NCI-H1417 (cell line): ENCODE measurements around the gene ZNF574.
A peak's percentile ranks its signal among the peaks of the same experiment; 100 is the strongest.
"Not testable (repeated sequence)": the region's sequence is repeated elsewhere in the genome, so short reads cannot be mapped to it uniquely, and the experiment has no call there.

Experiments
- DNase-seq, 3 experiments: peaks; one replicate each; lab custom pipeline; 2025; lab: John Stamatoyannopoulos, UW

Gene ZNF574

GRCh38 chr19:42075616-42076379 is at the start of gene ZNF574:
Gene ZNF574 (plus strand): TSS chr19:42076166. CDS start chr19:42078607, 2,441 bp downstream.
- peak; percentile 98 to 100 (median 100) for DNase-seq

DNA sequence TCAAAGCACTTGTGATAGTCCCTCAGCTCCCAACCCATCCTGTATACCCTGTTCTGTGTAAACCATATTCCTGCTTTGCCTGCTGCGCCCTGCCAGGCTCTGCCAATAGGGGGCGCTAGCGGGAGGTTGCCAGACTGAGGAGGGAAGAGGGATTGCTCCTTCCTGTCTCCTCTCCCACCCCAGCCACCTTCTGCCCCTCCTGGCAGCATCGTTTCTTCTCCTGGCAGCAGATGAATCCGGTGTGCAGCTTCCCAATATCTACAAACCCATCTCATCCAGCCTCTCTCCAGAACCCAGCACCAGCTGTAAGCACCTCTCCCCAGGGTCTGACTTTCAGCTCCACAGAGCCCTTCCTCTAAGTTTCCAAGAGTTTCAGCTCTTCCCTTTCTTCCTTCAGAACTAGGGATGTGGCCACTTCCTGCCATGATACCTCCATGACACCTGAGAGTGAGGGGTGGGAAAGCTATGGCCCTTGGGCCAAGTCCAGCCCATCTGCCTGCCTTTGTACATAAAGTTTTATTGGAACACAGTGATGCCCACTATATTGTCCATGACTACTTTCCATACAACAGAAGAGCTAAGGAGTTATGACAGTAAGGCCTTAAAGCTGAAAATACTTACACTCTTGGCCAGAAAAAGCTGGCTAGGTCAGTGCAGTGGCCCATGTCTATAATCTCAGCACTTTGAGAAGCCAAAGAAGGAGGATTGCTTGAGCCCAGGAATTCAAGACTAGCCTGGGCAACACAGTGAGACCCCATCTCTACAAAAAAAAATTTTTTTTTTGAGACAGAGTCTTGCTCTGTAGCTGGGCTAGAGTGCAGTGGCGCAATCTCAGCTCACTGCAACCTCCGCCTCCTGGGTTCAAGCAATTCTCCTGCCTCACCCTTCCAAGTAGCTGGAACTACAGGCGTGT is 47.4 kb upstream of the ZNF574 start:
- DNase-seq, result no peak

DNA sequence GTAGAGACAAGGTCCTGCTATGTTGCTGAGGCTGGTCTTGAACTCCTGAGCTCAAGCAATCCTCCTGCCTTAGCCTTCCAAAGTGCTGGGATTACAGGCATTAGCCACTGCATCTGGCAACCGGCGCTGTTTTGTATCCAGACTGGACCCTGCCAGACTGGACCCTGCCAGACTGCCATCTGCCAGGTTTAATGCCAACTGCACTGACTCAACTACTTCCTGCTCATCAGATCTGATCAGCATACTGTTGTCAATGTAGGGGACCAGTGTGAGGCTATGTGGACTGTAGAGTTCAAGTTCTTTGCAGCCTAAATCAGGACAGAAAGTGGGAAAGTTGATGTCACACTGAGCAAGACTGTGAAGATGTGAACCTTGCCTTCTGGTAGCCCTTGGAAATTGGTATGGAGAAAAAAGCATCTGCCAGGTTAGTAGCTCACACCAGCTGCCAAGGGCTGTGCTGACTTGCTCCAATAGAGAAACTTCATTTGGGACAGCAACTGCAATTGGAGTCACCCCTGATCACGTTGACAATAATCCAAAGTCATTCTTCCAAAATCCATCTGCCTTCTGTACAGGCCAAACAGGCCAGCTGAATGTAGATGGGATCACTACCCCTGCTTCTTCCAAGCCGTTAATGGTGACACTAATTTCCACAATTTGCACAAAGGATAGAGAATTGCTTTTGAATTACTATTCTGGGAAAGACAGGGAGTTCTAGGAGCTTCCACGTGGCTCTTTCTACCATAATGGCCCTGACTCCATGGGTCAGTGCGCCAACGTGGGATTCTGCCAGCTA is 45.1 kb upstream of the ZNF574 start:
- DNase-seq, result no peak

GRCh38 chr19:42032431-42032830 is 43.5 kb upstream of the ZNF574 start:
- DNase-seq, result peak; percentile 87 to 99 (median 98)

DNA sequence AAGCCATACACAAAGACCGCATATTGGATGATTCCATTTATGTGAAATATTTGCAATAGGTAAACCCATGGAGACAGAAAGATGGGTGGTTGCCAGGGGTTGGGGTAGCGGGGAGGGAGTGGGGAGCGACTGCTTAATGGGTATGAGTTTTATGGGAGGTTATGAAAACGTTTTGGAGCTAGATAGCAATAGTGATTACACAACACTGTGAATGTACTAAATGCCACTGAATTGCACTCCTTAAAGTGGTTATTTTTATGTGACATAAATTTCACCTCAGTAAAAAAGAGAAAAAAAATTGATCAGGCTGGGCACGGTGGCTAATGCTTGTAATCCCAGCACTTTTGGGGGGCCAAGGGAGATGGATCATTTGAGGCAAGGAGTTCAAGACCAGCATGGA is 42.6 kb upstream of the ZNF574 start:
- DNase-seq, result no peak

- peak; percentile 31 to 80 (median 69) for DNase-seq
Measured at GRCh38 chr19:42034640-42035391, 41.1 kb upstream of the ZNF574 start.

DNA sequence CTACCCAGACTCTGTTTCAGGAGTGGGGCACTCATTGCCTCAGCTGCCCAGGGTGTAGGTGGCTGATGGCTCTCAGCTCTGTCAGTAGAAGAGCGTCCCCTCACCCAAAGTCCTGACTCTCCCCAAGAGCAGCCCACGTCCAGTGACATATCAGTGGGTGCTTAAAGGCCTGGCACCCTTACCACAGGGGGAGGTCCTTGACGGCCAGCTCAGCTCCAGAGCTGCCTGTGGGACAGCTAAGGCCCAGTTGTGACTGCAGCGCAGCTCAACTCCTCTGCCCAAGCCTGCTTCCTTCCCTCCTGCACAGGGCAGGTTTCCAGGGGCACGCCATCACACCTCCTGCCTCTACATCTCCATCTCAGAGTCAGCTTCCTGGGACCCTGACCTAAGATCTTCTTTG is 38.3 kb upstream of the ZNF574 start:
- DNase-seq, result no peak

GRCh38 chr19:42038666-42039065 is 37.3 kb upstream of the ZNF574 start:
- peak in 1 of 3 experiments; percentile 88 for DNase-seq

DNA sequence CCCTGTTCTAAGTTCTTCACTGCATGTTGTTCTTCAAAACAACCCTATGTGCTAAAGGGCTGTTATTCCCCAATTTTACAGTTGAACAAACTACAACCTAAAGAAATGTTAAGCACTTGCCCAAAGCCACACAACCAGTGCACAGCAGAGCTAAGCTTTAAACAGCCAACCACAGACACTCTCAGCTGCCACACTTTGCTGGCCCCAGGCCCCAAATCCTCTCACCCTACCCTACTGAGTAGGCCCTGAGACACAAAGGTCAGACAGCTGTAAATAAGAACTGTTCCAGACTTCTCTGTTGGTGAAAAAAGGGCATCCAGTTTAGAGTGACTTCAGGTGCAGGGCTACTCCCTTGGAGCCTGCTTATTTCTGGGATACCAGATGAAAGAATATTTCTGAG is 35.9 kb upstream of the ZNF574 start:
- no peak for DNase-seq

- not testable (repeated sequence) for DNase-seq
Measured at GRCh38 chr19:42040491-42040890, 35.5 kb upstream of the ZNF574 start.

- no peak for DNase-seq
Measured at GRCh38 chr19:42042455-42043170, 33.4 kb upstream of the ZNF574 start.

GRCh38 chr19:42045575-42045974 is 30.4 kb upstream of the ZNF574 start:
- DNase-seq, result no peak

DNA sequence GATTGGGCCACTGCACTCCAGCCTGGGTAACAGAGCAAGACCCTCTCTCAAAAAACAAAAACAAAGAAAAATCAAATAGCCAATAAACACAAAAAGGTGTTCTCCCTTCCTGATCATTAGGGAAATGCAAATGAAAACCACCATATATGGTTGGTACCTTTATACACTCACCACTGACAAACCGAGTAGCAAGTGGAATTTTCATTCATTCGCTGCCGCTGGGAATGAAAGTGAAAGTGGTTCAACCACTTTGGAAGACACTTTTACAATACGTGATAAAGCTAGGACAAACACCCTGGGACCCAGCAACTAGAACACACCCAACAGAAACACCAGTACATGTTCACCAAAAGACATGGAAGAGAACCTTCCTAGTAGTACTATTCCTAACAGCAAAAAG is 27.0 kb upstream of the ZNF574 start:
- DNase-seq, result peak in 1 of 3 experiments; percentile 46

DNA sequence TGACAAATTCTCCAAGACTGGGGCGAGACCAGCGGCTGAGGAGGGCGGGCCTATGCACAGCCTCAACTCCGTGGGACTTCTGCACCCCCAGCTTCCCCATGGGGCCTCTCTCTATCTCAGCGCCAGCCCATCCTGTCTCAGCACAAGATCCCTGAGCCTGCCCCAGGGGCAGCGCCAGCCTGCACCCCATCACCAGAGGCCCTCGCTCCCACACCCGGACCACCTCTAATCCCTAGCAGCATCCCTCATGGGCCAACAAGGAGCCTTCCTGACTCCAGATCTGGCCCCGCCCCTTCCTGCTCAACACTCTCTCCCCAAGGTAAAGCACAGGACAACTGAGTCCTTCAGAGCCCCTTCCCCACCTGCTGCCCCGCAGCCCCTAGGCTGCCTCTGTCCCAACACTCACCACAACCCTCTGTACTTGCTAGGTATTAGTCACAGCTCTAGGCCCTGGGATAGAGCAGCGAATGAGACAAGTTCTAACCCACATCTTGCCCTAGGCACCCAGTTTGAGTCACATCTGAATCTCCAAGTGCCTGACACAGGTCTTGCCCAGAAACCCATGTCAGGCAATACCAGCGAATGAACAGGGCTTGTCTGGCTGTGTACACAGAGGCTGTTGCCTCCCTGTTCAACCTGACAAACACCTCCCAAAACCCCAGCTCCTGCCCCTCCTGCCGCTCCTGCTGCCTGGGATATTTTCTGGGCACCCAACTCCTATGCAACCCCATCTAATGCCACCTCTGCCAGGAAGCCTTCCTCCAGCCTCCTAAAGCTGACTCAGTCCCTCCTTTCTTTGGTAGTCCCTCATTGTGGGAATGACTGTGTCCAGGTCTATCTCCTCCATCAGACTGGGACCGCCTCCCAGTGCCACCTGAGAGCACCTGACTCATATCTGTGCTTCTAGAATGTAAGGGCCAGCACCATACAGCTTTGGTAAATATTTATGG is 24.5 kb upstream of the ZNF574 start:
- DNase-seq, result no peak

GRCh38 chr19:42052241-42052863 is 23.6 kb upstream of the ZNF574 start:
- DNase-seq, result peak in 1 of 3 experiments; percentile 19

DNA sequence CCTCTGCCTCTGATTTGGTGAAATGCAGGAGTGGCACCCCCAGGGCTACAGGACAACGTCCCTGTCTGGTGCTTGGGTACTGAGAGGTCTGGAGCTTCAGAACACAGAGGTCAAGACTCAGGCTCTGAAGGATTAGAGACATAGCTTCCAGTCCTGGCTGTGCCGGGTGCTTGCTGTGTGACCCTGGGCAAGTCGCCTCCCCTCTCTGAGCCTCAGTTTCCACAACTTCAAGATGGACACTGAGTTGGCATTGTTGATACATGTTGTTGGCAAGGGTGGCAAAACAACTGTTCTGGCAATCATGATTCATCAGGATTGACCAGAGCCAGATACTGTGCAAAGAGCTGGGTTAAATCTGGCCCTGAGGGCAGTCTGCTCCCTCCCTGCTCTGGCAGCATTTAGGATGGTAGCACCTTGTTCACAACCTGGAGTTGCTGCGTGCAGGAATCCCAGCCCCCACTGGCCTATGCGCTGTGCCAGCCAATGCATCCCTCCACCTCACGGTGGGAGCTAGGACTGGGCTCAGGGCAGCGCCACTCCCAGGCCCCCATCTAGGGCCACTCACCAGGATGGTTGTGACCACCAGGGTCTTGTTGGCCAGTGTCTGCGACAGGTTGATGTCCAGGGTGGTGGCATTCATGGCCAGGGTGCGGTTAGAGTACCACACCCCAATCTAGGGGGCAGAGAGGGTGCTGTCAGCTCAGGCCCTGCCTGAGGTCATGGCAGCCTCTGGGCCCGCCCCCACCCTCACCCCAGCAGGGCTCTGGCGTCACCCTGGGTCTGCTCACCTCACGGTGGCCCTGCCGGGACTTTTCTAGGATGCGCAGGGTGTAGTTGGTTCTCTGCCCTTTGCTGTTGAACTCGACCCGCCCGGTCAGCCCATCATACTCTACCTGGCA is 22.7 kb upstream of the ZNF574 start:
- no peak for DNase-seq

- DNase-seq, result no peak
Measured at GRCh38 chr19:42054205-42054604, 21.8 kb upstream of the ZNF574 start.

DNA sequence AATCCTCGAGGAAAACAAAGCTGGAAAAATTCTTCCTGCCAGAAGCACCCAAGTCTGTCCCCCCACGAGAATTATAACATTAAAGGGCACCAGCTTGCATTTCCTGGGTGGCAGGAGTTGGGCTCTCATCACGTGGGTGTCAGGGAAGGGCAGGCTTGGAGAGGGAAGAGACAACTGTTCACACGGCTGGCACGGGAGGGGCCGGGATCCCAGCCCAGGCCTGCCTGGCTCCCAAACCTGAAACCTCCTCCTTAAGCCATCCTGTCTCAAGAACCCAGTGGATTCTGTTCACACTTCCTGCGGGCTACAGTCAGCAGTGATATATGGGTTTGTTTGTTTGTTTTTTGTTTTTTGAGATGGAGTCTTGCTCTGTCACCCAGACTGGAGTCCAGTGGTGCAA is 18.1 kb upstream of the ZNF574 start:
- DNase-seq, result no peak
